Activated effector memory CD4-positive, alpha-beta T cell treated with anti-CD3 and anti-CD28 coated beads, Interleukin-2, amount 50 U/mL, for 16 hours (primary cell): ENCODE results near the gene TCERG1L.
"Not testable (repeated sequence)": the region's sequence is repeated elsewhere in the genome, so short reads cannot be mapped to it uniquely, and the experiment has no call there.

Source experiments
- DNase-seq: peaks from one replicate; pipeline ENCODE4 v3.0.0-alpha.2; 2020

Gene TCERG1L, protein sequence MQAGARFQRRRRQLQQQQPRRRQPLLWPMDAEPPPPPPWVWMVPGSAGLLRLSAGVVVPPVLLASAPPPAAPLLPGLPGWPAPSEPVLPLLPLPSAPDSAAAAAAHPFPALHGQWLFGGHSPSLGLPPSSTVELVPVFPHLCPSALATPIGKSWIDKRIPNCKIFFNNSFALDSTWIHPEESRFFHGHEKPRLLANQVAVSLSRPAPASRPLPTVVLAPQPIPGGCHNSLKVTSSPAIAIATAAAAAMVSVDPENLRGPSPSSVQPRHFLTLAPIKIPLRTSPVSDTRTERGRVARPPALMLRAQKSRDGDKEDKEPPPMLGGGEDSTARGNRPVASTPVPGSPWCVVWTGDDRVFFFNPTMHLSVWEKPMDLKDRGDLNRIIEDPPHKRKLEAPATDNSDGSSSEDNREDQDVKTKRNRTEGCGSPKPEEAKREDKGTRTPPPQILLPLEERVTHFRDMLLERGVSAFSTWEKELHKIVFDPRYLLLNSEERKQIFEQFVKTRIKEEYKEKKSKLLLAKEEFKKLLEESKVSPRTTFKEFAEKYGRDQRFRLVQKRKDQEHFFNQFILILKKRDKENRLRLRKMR

GRCh38 chr10:131311661-131312477 is at the start of gene TCERG1L:
TSS of gene TCERG1L (minus strand) at chr10:131311721. CDS start at chr10:131311635, 86 bp downstream.
- DNase-seq, result no peak

DNA sequence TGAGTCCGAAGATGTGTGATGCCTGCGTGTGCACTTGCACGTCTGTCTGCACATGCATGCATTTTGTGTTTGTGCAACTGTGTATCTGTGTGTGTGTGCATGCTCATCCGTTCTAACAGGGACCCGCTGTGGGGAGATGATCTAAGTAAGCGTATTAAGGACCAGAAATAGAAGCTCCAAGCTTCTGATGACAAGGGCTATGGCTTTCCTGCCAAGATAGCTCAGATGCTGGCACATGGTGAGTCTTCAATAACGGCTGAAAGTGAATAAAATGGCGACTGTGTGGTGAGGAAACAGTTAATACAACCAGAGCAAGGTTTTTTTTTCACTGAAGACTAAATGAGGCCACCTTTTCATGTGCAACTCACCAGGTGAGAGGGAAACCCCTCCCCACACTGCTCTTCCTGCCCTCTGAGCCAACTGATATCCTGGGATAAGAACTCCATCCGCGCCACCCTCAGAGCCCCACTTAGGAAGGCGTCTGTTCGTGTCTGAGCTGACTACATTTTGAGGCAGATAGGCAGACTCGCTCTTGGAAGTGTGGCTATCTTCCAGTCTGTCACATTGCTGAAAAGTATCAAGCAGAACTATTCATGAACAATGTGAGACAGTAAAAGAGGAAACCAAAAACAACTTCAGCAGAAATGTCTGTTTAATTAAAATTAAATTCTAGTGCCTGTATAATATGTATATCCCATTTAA is 47.4 kb upstream of the TCERG1L start:
- DNase-seq, result no peak

DNA sequence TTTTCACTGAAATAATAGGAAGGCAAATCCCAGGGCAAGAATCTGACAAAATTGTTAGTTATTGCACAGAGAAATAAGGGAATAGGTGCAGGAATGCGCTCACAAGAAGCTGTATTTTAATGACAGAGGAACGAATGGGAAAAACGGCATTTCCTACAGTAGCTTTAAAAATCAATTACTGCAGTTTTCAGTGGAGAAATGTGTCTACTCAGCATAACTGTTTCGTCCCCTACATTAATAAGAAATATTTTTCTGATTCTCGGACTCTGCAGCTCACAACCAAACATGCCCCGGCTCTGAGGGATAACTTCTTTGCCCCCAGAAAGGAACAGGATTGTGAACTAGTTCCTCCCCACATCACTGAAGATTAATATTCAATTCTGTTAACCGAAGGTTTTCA is 44.9 kb upstream of the TCERG1L start:
- no peak for DNase-seq

DNA sequence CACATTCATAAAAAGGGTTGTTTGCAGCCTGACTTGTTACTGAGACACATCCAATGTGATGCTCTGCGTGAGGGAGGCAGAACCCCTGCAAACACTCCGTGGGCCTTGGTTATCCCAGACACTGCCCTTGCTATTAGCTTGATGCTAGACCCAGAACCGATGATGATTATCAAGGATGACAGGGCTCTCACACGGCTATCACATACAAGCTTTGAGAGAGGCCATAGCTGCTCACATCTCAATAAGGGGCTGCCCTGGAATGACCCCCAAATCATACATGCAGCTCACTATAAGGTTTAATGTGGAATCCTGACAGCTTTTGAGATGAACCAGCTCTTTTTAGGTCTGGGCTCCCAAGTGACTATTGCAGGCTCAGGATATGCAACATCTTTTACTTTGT is 44.4 kb upstream of the TCERG1L start:
- DNase-seq, result no peak

- no peak for DNase-seq
Measured at GRCh38 chr10:131355056-131355455, 43.5 kb upstream of the TCERG1L start.

GRCh38 chr10:131354380-131354779 is 42.9 kb upstream of the TCERG1L start:
- no peak for DNase-seq

DNA sequence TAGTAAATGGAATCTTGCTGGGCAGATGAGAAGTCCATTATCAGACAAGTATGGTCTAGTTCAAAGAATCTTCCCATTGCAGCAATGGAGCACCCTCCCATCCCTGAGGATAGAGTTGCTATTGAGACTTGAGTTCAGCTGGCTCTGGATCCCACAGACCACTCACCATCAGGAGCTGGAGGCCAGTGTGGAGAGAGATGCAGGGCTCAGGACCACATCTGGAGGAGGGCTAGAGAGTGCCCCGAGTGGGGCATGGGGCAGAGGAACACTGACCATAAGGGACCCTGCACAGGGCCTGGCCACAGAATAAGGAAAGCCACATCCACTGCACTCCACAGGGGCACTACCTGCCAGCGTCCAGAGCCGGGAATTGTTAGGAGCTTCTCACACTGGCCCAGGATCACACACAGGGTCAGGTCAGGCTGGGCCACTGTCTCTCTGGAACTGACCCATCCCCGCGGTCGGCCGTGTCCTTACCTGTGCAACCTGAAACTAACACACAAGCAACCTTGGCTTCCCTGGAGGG is 41.3 kb upstream of the TCERG1L start:
- no peak for DNase-seq

- DNase-seq, result no peak
Measured at GRCh38 chr10:131350660-131351059, 39.1 kb upstream of the TCERG1L start.

GRCh38 chr10:131350245-131350644 is 38.7 kb upstream of the TCERG1L start:
- DNase-seq, result no peak

- no peak for DNase-seq
Measured at GRCh38 chr10:131346456-131346855, 34.9 kb upstream of the TCERG1L start.

DNA sequence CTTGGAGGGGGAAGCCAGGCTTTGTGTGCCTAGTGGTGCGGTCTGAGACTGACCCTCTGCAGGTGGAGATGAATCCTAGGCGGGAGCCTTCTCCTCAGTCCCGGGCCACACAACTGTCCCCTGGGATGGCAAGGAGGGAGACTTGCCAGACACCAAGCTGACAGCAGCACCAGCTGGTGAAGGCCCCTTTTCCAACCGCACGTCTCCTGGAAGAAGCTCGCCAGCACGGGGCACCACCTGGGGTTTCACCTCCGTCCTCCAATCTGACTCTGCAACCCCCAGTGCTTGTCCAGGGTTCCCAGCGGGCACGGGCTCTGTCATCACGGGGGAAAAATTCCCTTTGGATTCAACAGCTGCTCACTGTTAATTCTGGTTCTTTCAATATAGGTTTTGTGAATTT is 34.2 kb upstream of the TCERG1L start:
- DNase-seq, result no peak

DNA sequence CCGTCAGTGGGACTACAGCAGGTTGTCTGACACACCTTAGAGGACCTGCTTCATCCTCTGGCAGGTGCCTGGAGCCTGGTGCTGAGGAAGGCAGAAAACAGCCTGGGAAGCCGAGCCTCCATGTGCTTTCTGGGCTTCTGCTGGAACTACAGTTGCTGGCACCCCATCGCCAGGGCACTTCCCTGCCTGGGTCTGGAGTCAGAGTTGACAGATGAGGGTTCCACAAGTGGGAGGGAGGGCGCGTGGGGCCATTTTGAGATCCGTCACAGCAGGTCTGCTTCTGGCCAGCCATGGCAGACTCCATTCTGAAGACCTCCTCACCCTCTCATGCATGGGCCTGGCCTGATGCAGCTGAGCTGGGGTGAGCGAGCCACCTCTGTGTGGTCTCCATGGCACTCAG is 33.2 kb upstream of the TCERG1L start:
- DNase-seq, result no peak

DNA sequence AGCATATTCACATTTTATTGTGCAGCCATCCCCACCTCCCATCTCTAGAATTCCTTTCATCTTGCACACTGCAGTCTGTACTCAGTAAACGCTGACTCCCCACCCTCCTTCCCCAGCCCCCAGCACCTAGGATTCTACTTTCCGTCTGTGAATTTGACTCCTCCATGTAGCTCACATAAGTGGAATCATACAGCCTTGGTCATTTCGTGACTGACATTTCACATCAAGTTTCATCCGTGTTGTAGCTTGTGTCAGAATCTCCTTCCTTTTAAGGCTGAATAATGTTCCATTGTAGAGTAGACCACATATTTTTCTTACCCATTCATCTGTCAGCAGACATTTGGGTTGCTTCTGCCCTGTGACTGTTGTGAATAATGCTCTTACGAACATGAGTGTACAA is 26.2 kb upstream of the TCERG1L start:
- DNase-seq, result no peak

DNA sequence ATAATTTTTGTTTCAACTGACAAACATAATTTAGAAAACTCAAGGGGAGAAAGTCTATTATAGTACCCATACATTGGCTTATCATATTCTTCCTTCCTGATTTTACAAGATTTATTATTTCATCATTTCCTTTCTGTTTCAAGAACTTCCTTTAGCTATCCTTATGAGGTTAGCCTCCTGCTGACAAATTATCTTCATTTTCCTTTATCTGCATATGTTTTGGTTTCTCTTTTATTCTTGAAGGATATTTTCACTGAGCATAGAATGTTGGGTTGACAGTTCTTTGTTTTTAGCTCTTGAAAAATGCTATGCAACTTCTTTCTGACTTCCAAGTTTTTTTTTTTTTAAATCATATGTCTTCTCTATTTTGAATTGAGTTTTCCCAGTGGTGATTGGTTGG is 21.3 kb upstream of the TCERG1L start:
- no peak for DNase-seq

- DNase-seq, result no peak
Measured at GRCh38 chr10:131323880-131324279, 12.4 kb upstream of the TCERG1L start.

GRCh38 chr10:131323025-131323424 is 11.5 kb upstream of the TCERG1L start:
- DNase-seq, result no peak

DNA sequence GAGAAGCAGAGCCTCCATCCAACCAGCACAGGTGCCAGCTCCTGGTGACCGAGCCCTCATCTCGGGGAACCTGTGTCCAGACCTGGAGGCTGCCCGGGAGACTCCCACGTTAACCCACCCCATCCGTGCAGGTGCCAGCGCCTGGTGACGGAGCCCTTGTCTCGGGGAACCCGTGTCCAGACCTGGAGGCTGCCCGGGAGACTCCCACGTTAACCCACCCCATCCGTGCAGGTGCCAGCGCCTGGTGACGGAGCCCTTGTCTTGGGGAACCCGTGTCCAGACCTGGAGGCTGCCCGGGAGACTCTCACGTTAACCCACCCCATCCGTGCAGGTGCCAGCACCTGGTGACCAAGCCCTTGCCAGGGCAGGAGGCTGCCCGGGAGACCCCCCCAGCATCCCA is 11.1 kb upstream of the TCERG1L start:
- DNase-seq, result not testable (repeated sequence)

GRCh38 chr10:131320860-131321604 is 9.5 kb upstream of the TCERG1L start:
- DNase-seq, result no peak

GRCh38 chr10:131318814-131319213 is 7.3 kb upstream of the TCERG1L start:
- no peak for DNase-seq

- no peak for DNase-seq
Measured at GRCh38 chr10:131318291-131318690, 6.8 kb upstream of the TCERG1L start.

DNA sequence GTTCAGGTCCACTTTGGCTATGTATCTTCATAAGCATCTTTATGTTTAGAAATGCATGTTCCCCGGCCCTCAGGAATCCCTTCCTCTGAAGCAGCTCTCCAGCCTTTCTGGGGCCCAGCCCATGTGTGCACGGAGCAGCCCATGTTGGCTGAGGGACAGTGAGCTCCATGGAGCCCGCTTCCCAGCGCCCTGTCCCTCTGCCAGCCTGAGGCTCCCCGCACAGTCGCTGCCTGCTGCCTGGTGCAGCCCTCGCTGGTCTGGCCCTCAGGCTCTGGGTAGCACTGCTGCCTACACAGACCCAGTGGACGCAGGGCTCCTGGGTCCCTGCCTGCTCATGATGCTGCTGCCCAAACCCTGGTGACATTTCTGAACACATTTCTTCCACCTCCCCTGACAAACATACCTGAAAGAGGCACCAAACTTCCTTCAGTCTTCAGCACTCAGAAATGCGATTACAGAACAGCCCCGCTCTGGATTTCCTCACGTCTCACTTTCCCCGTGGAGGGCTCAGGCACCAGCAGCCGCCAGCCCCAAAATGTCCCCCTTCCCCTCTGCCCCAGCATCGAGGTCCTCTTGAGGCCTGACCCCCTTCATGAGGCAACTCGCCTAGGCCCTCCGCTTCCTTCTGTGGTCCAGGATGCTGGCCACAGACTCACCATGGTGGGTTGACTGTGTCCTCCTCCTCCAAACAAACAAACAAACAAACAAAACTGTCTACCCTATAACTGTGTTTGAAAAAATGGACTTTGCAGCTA is 5.0 kb upstream of the TCERG1L start:
- DNase-seq, result no peak
